Adrenal gland (tissue), 12 donors: ENCODE results near the gene PDE8A. TPM values are rescaled to one million over a fixed set of nuclear protein-coding genes. Genes with fewer than 3 reads are reported as not detected.

Source experiments
- DNase-seq, 7 donors: peaks; one replicate each; pipeline ENCODE4 v3.0.0-alpha.2; 2019 to 2020
- H3K27ac ChIP-seq, 5 donors: fragments of 200-600 bp; sonication (generic) in 4 of 5; 1 replicate in 3 of 5; 2 replicates in 2 of 5; pipeline versions ENCODE4 v1.5.1 to v1.8.0; 2016 to 2020; ENCODE audit warnings: mild to moderate bottlenecking in 1 of 5
- H3K27me3 ChIP-seq: fragments of 200-600 bp; 2 replicates; pipeline ENCODE4 v1.8.0; 2021
- H3K36me3 ChIP-seq, 2 donors: fragments of 200-600 bp; replicated peaks in 1 of 2; 1 replicate in 1 of 2; 2 replicates in 1 of 2; pipeline versions ENCODE4 v1.5.1 to v1.8.0; 2018 to 2022
- H3K4me1 ChIP-seq, 2 donors: fragments of 200-600 bp; replicated peaks in 1 of 2; 1 replicate in 1 of 2; 2 replicates in 1 of 2; pipeline versions ENCODE4 v1.5.1 to v1.8.0; 2018 to 2021
- H3K4me3 ChIP-seq, 4 donors: fragments of 200-600 bp; sonication (generic) in 3 of 4; one replicate each; pipeline ENCODE4 v1.5.1; 2016 to 2018
- H3K9me3 ChIP-seq, 3 donors: fragments of 200-600 bp; sonication (generic) in 1 of 3; replicated peaks in 1 of 3; 1 replicate in 2 of 3; 2 replicates in 1 of 3; pipeline versions ENCODE4 v1.5.1 to v1.8.0; 2016 to 2021
- POLR2A ChIP-seq, 2 donors: fragments of 450-650 bp; IDR thresholded peaks; one replicate each; pipeline ENCODE4 v1.6.1; 2017; ENCODE audit warnings: antibody characterized with exemption in 2 of 2, mild to moderate bottlenecking in 2 of 2, moderate library complexity in 1 of 2
- WGBS, 4 donors: extraction: QIAGEN DNeasy Blood & Tissue Kit in 2 of 4; methylation state at CpG; one replicate each; pipeline versions ENCODE4 v1.1.5 to v1.1.7; 2013 to 2017; 5-methylcytosine and 5-hydroxymethylcytosine counted together
- intact Hi-C, 2 donors: fragments of 100-400 bp; cut with DNase I; formaldehyde crosslinking; loops; one replicate each; pipeline versions ENCODE4 v1.14.1 to v1.15.0; 2022 to 2023
- polyA plus RNA-seq, 3 donors: library from polyadenylated mRNA; stranded (reverse); fragments of 200-250 nt in 2 of 3; fragments of 350-450 nt in 1 of 3; fragmentation: Illumina TruSeq in 1 of 3; extraction: RNeasy Lipid Tissue Mini Kit (QIAGEN cat#74804) in 1 of 3; gene quantifications; one replicate each; pipeline ENCODE4 v1.2.3, GENCODE V29; 2013 to 2014
- total RNA-seq, 9 donors: library from RNA; depleted of rRNA in 4 of 9; stranded (reverse); fragments of >200 nt in 4 of 9; fragments of 120-200 nt in 1 of 9; fragmentation: NEBNext Ultra II Directional in 1 of 9; extraction: Animal tissue kit (Norgen Biotek cat#: 25700) in 1 of 9; gene quantifications; one replicate each; pipeline versions ENCODE4 v1.1.0 to v1.2.4, GENCODE V29; 2013 to 2023
- TF ChIP-seq, protein P1 (sequence below), 6 experiments: fragments of 450-650 bp in 4 of 6; fragments of 200-600 bp in 2 of 6; sonication (generic) in 1 of 6; IDR thresholded peaks; 1 replicate in 5 of 6; 2 replicates in 1 of 6; pipeline versions ENCODE4 v1.5.1 to v1.8.0; 2016 to 2021; ENCODE audit warnings: antibody characterized with exemption in 6 of 6, mild to moderate bottlenecking in 2 of 6, moderate library complexity in 1 of 6
- donor health status: healthy with polysubstance abuse.
- donor health status: Bipolar disorder and iron deficiency.
- donor health status: DM: yes; HTN: yes; CAD: no.
- donor health status: DM: no; HTN: no; CAD: no.
- donor health status: DM: no; HTN: no; CAD: no.
- donor health status: DM: yes; HTN: yes; CAD: no.

The PDE8A gene
- total and polyA plus RNA-seq, 12 donors, result 47.3 to 123 (median 66.4) TPM

- no peak for DNase-seq
- no peaks in the 10 kb centered on the region for H3K4me1 ChIP-seq
- H3K4me3 ChIP-seq, result no peak overlapping the region
- H3K36me3 ChIP-seq, result peaks cover 0 to 33% of the 10 kb centered on the region in 2 donors
- WGBS, 4 donors, result 83 to 91% (median 89%) methylated on average over 4 of the region's 4 CpGs
- no peaks in the 10 kb centered on the region for H3K27me3 ChIP-seq
- no peak overlapping the region for H3K27ac ChIP-seq
- intact Hi-C loops, result no loop called here
- TF ChIP-seq POLR2A (IDR thresholded peaks at IDR 0.05), result no peak
- TF ChIP-seq, protein P1, sequence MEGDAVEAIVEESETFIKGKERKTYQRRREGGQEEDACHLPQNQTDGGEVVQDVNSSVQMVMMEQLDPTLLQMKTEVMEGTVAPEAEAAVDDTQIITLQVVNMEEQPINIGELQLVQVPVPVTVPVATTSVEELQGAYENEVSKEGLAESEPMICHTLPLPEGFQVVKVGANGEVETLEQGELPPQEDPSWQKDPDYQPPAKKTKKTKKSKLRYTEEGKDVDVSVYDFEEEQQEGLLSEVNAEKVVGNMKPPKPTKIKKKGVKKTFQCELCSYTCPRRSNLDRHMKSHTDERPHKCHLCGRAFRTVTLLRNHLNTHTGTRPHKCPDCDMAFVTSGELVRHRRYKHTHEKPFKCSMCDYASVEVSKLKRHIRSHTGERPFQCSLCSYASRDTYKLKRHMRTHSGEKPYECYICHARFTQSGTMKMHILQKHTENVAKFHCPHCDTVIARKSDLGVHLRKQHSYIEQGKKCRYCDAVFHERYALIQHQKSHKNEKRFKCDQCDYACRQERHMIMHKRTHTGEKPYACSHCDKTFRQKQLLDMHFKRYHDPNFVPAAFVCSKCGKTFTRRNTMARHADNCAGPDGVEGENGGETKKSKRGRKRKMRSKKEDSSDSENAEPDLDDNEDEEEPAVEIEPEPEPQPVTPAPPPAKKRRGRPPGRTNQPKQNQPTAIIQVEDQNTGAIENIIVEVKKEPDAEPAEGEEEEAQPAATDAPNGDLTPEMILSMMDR (IDR thresholded peaks at IDR 0.05), result no peak
- H3K9me3 ChIP-seq, result no peaks in the 10 kb centered on the region
Measured at GRCh38 chr15:85125056-85125661, 143.5 kb downstream of the PDE8A start.

GRCh38 chr15:85128621-85129020 lies 147.0 kb downstream of the PDE8A start:
- DNase-seq, result no peak
- no peaks in the 10 kb centered on the region for H3K27me3 ChIP-seq
- H3K9me3 ChIP-seq, result no peaks in the 10 kb centered on the region
- intact Hi-C loops, result no loop called here
- no peak overlapping the region for H3K27ac ChIP-seq
- peaks cover 0 to 33% of the 10 kb centered on the region in 2 donors for H3K36me3 ChIP-seq
- H3K4me3 ChIP-seq, result no peak overlapping the region
- TF ChIP-seq, protein P1 (IDR thresholded peaks at IDR 0.05), result no peak
- TF ChIP-seq POLR2A (IDR thresholded peaks at IDR 0.05), result no peak
- H3K4me1 ChIP-seq, result no peaks in the 10 kb centered on the region

- H3K4me1 ChIP-seq, result no peaks in the 10 kb centered on the region
- TF ChIP-seq, protein P1 (IDR thresholded peaks at IDR 0.05), result no peak
- TF ChIP-seq POLR2A (IDR thresholded peaks at IDR 0.05), result no peak
- no peak overlapping the region for H3K4me3 ChIP-seq
- WGBS, 4 donors, result 71 to 94% (median 75%) methylated on average over 3 of the region's 3 CpGs
- peaks cover 0 to 38% of the 10 kb centered on the region in 2 donors for H3K36me3 ChIP-seq
- intact Hi-C loops, result no loop called here
- H3K27me3 ChIP-seq, result no peaks in the 10 kb centered on the region
- no peak for DNase-seq
- no peak overlapping the region for H3K27ac ChIP-seq
- no peaks in the 10 kb centered on the region for H3K9me3 ChIP-seq
Measured at GRCh38 chr15:85129881-85130280, 148.2 kb downstream of the PDE8A start.

DNA sequence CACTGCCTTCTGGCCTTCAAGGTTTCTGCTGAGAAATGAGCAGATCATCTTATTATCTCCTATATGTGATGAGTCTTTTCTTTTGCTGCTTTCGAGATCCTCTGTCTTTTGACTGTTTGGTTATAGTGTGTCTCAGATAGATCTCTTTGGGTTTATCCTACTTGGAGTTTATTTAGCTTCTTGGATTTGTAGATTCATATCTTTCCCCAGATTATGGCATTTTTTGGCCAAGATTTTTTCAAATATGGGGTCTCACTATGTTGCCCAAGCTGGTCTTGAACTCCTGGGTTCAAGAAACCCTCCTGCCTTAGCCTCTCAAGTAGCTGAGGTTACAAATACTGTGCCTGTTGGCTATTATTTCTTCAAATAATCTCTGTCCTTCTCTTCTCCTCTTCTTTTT lies 150.3 kb downstream of the PDE8A start:
- peaks cover 0 to 41% of the 10 kb centered on the region in 2 donors for H3K36me3 ChIP-seq
- no peak for DNase-seq
- no peaks in the 10 kb centered on the region for H3K9me3 ChIP-seq
- H3K4me1 ChIP-seq, result no peaks in the 10 kb centered on the region
- H3K4me3 ChIP-seq, result no peak overlapping the region
- intact Hi-C loops, result no loop called here
- WGBS, 4 donors, result 92 to 97% (median 92%) methylated on average over 1 of the region's 1 CpG
- TF ChIP-seq, protein P1 (IDR thresholded peaks at IDR 0.05), result no peak
- no peak for TF ChIP-seq POLR2A (IDR thresholded peaks at IDR 0.05)
- no peak overlapping the region for H3K27ac ChIP-seq
- no peaks in the 10 kb centered on the region for H3K27me3 ChIP-seq
